Astrocyte of the spinal cord (primary cell): ENCODE data around the gene MYH7.
"Not testable (repeated sequence)": the region's sequence is repeated elsewhere in the genome, so short reads cannot be mapped to it uniquely, and the experiment has no call there.

ENCODE experiments used
- DNase-seq: peaks from one replicate; pipeline ENCODE4 v3.0.0; 2011; ENCODE audit warnings: low read depth, low spot score
- H3K4me3 ChIP-seq: 2 replicates; pipeline ENCODE4 v1.5.1; 2011; ENCODE audit warnings: low read depth, mild to moderate bottlenecking, low read length, moderate library complexity
- CTCF ChIP-seq: IDR thresholded peaks from 2 replicates; pipeline ENCODE4 v1.5.1; 2012; ENCODE audit warnings: low read depth, mild to moderate bottlenecking, low read length, inconsistent platforms
- in situ Hi-C: cut with HindIII; loops from 2 replicates; pipeline ENCODE4 v1.10.0; 2017; ENCODE audit warnings: low sequenced_read_pairs

MYH7 gene

DNA sequence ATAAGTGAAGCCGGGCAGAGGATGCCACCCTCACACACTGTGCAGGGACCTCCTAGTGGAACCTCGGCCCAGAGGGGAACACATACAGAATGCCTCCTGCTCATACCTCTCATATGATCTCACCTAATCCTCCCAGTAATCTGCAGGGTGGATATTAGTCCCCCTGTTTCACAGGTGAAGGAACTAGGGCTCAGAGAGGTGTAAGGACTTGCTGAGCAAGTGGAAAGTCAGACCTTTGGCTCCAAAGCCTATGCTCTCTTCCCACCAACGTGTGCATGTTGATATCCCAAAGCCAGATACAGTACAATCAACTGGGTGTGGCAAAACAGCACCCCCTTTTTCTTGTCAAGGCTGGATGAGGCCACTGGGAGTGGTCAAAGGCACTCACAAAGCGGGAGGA, 31.6 kb downstream of the MYH7 start:
- TF ChIP-seq CTCF: no peak
- DNase-seq: no peak
- in situ Hi-C loops: no loop called here
- H3K4me3 ChIP-seq: no peak overlapping the region

DNA sequence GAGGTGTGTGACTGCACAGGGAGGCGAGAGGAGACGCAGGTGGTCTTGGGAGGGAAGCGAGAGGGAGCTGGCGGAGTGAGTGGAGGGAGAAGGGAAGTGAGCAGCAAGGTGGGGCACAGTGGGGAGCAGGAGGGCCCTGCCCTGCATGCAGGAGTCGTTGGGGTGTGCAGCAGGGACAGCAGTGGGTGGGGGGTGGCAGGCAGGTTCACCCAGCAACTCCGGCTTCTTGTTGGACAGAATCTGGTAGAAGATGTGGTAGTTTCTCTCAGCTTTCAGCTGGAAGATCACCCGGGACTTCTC, 32.4 kb downstream of the MYH7 start:
- TF ChIP-seq CTCF: no peak
- H3K4me3 ChIP-seq: no peak overlapping the region
- in situ Hi-C loops: no loop called here
- no peak for DNase-seq

- no peak for DNase-seq
- in situ Hi-C loops: no loop called here
- TF ChIP-seq CTCF: no peak
- no peak overlapping the region for H3K4me3 ChIP-seq
These were observed 32.9 kb downstream of the MYH7 start for GRCh38 chr14:23402296-23403138.

DNA sequence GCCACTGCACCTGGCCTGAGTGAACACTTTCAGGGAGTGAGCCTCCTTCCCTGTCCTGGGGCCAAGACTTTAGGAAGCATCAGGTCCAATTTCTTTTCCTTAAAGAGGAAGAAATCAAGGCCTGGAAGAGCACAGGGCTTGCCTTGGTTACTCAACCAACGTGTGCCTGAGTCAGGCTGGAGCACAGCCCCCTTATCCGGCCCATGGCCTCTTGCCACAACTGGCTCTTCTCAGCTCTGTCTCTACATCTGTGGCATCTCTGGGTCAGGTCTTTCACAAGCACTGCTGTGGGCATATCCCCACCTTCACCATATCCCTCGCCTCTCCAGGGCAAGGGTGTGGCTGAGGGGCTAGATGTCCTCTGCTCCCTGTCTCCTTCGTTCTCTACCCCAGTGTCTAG, 34.2 kb downstream of the MYH7 start:
- in situ Hi-C loops: no loop called here
- TF ChIP-seq CTCF: no peak
- no peak for DNase-seq
- no peak overlapping the region for H3K4me3 ChIP-seq

DNA sequence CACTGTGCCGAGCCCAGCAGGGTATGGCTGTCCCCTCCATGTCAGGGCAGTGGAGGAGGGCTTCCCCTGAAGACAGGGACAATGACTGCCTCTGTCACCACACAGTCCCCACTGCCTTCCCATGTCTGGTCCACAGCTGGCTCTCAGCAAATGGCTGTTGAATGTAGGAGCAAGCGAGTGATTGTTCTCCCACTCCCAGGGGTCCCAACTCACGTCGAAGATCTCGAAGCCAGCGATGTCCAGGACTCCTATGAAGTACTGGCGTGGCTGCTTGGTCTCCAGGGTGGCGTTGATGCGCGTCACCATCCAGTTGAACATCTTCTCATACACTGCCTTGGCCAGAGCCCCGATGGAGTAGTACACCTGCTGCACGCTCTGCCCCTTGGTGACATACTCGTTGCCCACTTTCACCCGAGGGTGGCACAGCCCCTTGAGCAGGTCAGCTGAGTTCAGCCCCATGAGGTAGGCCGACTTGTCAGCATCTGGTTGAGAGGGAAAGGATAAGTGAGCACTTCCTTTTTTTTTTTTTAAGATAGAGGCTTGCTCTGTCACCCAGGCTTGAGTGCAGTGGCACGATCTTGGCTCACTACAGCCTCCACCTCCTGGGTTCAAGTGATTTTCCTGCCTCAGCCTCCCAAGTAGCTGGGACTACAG, 34.8 kb downstream of the MYH7 start:
- in situ Hi-C loops, DNase-seq, H3K4me3 ChIP-seq: not testable (repeated sequence)

- no peak for DNase-seq
- no peak for TF ChIP-seq CTCF
- H3K4me3 ChIP-seq: no peak overlapping the region
- in situ Hi-C loops: no loop called here
These were observed 35.9 kb downstream of the MYH7 start for GRCh38 chr14:23399591-23399990.

DNA sequence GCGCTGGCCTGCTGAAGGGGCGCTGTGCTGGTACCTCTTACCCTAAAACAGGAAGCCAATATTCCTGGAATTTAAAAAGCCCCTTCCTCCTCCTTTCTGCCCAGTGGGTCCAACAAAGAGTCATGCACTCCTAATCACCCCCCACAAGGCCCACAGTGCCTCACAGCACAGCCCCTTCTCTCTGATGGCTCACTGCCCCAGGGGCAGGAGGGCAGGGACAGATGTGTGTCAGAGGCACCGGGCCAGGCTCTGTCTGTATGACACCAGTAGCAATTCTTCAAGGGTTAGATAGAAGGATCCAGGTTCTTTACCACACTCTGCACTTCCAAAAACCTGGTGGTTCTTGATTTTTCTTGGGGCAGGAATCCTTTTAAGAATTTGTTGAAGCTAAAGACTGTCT, 36.3 kb downstream of the MYH7 start:
- no peak for DNase-seq
- no peak overlapping the region for H3K4me3 ChIP-seq
- no peak for TF ChIP-seq CTCF
- in situ Hi-C loops: no loop called here
